GM20000 (cell line): ENCODE results near the gene AMH.

Experiments used
- DNase-seq: peaks from one replicate; pipeline ENCODE4 v3.0.0; 2012; ENCODE audit warnings: low spot score
- TF ChIP-seq, protein P1 (sequence below): IDR thresholded peaks from 2 replicates; pipeline ENCODE4 v1.5.1; 2012; ENCODE audit warnings: mild to moderate bottlenecking, control low read depth; ENCODE audit errors: extremely low read depth, missing control alignments

Gene AMH

GRCh38 chr19:2248136-2249009, 750 bp upstream of the AMH start:
- TF ChIP-seq, protein P1, sequence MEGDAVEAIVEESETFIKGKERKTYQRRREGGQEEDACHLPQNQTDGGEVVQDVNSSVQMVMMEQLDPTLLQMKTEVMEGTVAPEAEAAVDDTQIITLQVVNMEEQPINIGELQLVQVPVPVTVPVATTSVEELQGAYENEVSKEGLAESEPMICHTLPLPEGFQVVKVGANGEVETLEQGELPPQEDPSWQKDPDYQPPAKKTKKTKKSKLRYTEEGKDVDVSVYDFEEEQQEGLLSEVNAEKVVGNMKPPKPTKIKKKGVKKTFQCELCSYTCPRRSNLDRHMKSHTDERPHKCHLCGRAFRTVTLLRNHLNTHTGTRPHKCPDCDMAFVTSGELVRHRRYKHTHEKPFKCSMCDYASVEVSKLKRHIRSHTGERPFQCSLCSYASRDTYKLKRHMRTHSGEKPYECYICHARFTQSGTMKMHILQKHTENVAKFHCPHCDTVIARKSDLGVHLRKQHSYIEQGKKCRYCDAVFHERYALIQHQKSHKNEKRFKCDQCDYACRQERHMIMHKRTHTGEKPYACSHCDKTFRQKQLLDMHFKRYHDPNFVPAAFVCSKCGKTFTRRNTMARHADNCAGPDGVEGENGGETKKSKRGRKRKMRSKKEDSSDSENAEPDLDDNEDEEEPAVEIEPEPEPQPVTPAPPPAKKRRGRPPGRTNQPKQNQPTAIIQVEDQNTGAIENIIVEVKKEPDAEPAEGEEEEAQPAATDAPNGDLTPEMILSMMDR = no peak
- DNase-seq = no peak

DNA sequence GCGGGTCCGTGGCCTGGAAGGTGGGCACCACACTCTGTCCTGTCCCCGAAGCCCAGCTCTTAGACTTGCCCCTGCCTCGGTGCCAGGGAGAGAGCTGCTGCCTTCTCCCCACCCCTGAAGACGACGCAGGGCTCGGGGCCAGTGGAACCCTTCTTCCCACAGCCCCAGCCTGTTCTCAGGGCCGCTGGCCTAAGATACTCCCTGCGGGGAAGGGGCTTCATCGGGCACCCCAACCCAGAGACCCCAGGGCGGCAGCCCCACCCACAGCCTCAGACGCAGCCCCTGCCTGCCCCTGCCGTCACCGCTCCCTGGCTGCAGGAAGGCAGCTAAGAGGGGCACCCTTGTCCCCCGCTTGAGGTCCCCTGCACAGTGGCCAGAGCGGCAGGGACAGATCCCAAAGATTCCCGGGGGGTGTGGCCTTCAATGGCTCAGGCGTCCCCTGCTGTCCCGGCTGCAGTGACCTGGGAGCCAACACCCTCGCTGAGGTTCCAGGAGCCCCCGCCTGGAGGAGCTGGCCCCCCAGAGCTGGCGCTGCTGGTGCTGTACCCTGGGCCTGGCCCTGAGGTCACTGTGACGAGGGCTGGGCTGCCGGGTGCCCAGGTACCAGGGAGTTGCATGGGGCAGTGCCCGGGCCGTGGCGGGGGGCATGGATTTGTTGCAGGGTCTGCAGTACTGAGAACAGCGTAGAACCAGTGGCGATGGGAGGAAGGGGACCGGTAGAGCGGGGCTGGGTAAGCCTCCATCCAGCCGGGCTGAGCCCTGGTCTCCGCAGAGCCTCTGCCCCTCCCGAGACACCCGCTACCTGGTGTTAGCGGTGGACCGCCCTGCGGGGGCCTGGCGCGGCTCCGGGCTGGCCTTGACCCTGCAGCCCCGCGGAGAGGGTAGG, 1.0 kb downstream of the AMH start:
- peak; percentile 52 for DNase-seq
- TF ChIP-seq, protein P1 = no peak

DNA sequence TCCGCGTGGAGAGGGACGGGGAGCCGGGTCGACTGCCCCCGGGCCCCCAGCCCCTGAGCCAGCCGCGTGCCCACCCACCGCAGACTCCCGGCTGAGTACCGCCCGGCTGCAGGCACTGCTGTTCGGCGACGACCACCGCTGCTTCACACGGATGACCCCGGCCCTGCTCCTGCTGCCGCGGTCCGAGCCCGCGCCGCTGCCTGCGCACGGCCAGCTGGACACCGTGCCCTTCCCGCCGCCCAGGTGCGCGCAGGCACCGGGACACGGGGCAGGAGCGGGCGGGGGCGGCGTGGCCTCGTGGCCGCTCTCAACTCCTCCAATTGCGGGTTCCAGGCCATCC, 1.6 kb downstream of the AMH start:
- no peak for DNase-seq

DNA sequence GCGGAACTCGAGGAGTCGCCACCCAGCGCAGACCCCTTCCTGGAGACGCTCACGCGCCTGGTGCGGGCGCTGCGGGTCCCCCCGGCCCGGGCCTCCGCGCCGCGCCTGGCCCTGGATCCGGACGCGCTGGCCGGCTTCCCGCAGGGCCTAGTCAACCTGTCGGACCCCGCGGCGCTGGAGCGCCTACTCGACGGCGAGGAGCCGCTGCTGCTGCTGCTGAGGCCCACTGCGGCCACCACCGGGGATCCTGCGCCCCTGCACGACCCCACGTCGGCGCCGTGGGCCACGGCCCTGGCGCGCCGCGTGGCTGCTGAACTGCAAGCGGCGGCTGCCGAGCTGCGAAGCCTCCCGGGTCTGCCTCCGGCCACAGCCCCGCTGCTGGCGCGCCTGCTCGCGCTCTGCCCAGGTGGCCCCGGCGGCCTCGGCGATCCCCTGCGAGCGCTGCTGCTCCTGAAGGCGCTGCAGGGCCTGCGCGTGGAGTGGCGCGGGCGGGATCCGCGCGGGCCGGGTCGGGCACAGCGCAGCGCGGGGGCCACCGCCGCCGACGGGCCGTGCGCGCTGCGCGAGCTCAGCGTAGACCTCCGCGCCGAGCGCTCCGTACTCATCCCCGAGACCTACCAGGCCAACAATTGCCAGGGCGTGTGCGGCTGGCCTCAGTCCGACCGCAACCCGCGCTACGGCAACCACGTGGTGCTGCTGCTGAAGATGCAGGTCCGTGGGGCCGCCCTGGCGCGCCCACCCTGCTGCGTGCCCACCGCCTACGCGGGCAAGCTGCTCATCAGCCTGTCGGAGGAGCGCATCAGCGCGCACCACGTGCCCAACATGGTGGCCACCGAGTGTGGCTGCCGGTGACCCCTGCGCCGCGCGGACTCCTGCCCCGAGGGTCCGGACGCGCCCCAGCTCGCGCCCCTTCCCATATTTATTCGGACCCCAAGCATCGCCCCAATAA, 2.3 kb downstream of the AMH start:
- DNase-seq = peak; percentile 62
- TF ChIP-seq, protein P1 = no peak

More for the DNA sequence above, 1.6 kb downstream of the AMH start:
- TF ChIP-seq, protein P1 = no peak

DNA sequence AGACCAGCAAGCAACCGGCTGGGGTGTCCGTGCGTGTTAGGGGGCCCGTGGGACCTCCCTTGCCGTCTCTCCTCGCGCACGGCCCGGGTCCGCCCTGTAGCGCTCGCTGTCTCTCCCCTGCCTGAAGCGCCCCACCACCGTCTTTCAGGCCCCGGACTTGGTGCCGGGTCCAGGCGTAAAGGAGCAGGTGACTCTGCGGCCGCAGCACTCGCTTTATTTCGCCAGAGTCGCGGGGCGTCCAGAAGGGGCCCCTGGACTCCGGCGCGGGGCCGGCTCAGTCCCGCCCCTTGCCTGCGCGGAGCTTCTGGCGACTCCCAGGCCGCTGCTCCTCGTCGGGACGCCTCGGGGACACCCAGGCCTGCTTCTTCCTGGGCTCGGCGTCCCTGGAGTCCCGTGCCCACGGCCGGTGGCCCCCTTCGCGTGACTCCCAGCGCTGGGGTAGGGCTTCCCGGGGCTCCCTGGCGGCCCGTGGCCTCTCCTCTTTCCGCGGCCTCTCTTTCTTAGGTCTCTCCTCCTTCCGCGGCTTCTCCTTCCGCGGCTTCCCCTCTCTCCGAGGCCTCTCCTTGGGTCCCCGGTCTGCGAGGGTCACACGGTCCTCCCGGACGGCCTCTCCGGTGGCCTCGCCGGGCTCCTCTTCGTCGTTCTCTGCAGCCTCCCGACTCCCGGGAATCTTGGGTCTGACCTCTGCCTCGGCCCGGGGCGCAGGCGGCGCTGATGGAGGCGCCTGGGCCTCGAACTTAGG, 3.1 kb downstream of the AMH start:
- TF ChIP-seq, protein P1 = no peak

DNA sequence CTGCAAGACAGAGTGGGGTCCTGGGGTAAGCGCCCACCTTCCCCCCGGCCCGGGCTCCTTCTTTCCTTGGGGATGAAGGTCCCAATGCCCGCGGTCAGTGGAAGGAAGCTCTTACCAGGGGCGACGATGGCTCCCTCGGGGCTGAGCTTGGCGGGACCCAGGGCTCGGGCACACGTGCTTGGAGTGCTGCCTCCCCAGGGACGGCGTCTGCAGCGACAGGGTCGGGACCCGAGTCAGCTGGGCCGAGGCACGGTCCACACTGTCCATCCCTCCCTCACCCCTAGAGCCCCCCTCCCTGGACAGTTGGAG, 3.6 kb downstream of the AMH start:
- DNase-seq = peak; percentile 52
- TF ChIP-seq, protein P1 = no peak

More for the DNA sequence above, 3.1 kb downstream of the AMH start:
- DNase-seq = peak; percentile 66
